Measurements from ENCODE around the gene ATP7A. TPM values are rescaled to one million over a fixed set of nuclear protein-coding genes. Genes with fewer than 3 reads are reported as not detected.
"Not testable (repeated sequence)": the region's sequence is repeated elsewhere in the genome, so short reads cannot be mapped to it uniquely, and the experiment has no call there.

Gene ATP7A
- total and polyA plus RNA-seq, 2 donors (not counting 3 experiments of a cell fraction or from before 2014, with no cell fraction given): 3.1 to 8.8 TPM

DNA sequence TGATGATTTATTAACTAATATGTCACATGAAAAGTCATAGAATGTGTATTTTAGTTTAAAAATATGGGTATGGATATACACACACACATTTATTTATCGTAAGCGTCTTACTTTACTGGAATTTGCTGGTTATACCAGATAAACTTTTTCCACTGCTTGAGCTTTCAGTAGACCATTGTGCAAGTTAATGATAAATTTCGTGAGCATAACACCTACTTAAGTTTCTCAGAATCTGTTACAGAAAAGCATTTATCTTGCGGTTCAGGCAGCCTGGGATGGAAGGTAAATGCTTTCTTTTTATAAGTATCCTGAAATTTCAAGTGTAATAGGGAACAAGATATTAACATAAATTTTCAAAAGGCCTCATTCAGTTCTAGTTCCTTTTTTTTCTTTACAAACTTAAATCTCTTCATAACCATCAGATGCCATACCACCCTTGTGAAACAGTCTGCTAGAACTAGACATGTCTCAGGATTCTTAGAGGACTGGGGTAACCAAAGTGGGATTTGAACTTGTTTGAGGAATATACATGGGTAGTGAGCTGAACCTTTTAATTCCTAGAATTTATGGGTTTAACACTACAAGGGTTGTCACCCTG lies 27.7 kb downstream of the ATP7A start:
- no peak overlapping the region for H2AFZ ChIP-seq (ENCODE audit: low read depth, low read length)
- DNase-seq (ENCODE audit: low read depth, low spot score): no peak
- intact Hi-C loops (cut with micrococcal nuclease) (no loop called here), dilution Hi-C loops (cut with MboI; ENCODE audit: extremely low pct_ligation_motif_present, low sequenced_read_pairs) (no loop called here)
- no peaks in the 10 kb centered on the region for H3K9me1 ChIP-seq (replicated peaks; ENCODE audit: control insufficient read depth, extremely low read depth, insufficient read depth, low read length)
- CTCF ChIA-PET: no interaction called here
- H3K27me3 ChIP-seq (ENCODE audit: control insufficient read depth in 2 of 2, insufficient read depth in 2 of 2, low read length in 2 of 2): no peaks in the 10 kb centered on the region
- H3K27ac ChIP-seq (ENCODE audit: insufficient read depth, low read depth, low read length): no peak overlapping the region
- no peaks in the 10 kb centered on the region for H3K9me3 ChIP-seq (replicated peaks; ENCODE audit: control insufficient read depth, insufficient read depth, low read length)
- no peaks in the 10 kb centered on the region for H3K79me2 ChIP-seq (ENCODE audit: control insufficient read depth, insufficient read depth, low read length)
- peaks cover 11% of the 10 kb centered on the region for H3K4me1 ChIP-seq (ENCODE audit: control insufficient read depth, extremely low read depth, insufficient read depth, low read length)
- H3K36me3 ChIP-seq (ENCODE audit: control insufficient read depth in 2 of 2, extremely low read depth in 1 of 2, insufficient read depth in 2 of 2, low read length in 2 of 2): no peaks in the 10 kb centered on the region
- FAIRE-seq: no peak
- POLR2A ChIA-PET: no interaction called here
- H3K9ac ChIP-seq (replicated peaks; ENCODE audit: extremely low read depth, insufficient read depth, low read length): no peak overlapping the region
- H3K4me2 ChIP-seq (ENCODE audit: insufficient read depth, low read length): no peak overlapping the region
- no peak overlapping the region for H3K4me3 ChIP-seq (replicated peaks in 1 of 3; ENCODE audit: insufficient read depth in 1 of 3, low read depth in 1 of 3, low read length in 3 of 3)
- TF ChIP-seq, protein P1, sequence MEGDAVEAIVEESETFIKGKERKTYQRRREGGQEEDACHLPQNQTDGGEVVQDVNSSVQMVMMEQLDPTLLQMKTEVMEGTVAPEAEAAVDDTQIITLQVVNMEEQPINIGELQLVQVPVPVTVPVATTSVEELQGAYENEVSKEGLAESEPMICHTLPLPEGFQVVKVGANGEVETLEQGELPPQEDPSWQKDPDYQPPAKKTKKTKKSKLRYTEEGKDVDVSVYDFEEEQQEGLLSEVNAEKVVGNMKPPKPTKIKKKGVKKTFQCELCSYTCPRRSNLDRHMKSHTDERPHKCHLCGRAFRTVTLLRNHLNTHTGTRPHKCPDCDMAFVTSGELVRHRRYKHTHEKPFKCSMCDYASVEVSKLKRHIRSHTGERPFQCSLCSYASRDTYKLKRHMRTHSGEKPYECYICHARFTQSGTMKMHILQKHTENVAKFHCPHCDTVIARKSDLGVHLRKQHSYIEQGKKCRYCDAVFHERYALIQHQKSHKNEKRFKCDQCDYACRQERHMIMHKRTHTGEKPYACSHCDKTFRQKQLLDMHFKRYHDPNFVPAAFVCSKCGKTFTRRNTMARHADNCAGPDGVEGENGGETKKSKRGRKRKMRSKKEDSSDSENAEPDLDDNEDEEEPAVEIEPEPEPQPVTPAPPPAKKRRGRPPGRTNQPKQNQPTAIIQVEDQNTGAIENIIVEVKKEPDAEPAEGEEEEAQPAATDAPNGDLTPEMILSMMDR (IDR thresholded peaks at IDR 0.05; ENCODE audit: extremely low read depth in 1 of 2, insufficient read depth in 1 of 2, low read depth in 1 of 2, low read length in 2 of 2): no peak
- TF ChIP-seq FOS (IDR thresholded peaks at IDR 0.05; ENCODE audit: borderline replicate concordance, insufficient read depth, low read length) (no peak), POLR2A (IDR thresholded peaks at IDR 0.05; ENCODE audit: low read depth, low read length) (no peak), POLR2AphosphoS5 (IDR thresholded peaks at IDR 0.05; ENCODE audit: insufficient read depth, low read depth, low read length) (no peak), MYC (IDR thresholded peaks at IDR 0.05; ENCODE audit: low read depth, low read length) (no peak), EZH2 (IDR thresholded peaks at IDR 0.05; ENCODE audit: borderline replicate concordance, low read depth, low read length, severe bottlenecking) (no peak), JUN (IDR thresholded peaks at IDR 0.05; ENCODE audit: borderline replicate concordance, insufficient read depth, insufficient read length, low read depth) (no peak), GATA2 (IDR thresholded peaks at IDR 0.05; ENCODE audit: insufficient read depth, insufficient read length, low read depth, low read length) (no peak)
- TF ChIP-seq, protein P2, sequence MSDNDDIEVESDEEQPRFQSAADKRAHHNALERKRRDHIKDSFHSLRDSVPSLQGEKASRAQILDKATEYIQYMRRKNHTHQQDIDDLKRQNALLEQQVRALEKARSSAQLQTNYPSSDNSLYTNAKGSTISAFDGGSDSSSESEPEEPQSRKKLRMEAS (IDR thresholded peaks at IDR 0.05; ENCODE audit: insufficient read depth, insufficient read length): no peak
- no TSS peak for BruUV-seq (replicated peaks)
- H4K20me1 ChIP-seq (replicated peaks; ENCODE audit: control insufficient read depth, extremely low read depth, insufficient read depth, low read length): no peaks in the 10 kb centered on the region

DNA sequence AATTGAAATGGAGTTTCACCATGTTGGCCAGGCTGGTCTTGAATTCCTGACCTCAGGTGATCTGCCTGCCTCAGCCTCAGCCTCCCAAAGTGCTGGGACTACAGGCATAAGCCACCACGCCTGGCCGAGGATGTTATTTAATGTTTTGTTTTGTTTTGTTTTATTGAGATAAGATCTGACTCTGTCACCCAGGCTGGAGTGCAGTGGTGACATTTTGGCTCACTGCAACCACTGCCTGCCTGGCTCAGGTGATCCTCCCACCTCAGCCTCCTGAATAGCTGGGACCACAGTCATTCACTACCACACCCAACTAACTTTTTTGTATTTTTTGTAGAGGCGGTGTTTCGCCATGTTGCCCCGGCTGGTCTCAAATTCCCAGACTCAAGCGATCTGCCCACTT lies 34.5 kb downstream of the ATP7A start:
- FAIRE-seq; H3K9me3 ChIP-seq (replicated peaks; ENCODE audit: control insufficient read depth, insufficient read depth, low read length); H3K4me1 ChIP-seq (ENCODE audit: control insufficient read depth, extremely low read depth, insufficient read depth, low read length); H3K36me3 ChIP-seq (ENCODE audit: control insufficient read depth in 2 of 2, extremely low read depth in 1 of 2, insufficient read depth in 2 of 2, low read length in 2 of 2); H3K4me3 ChIP-seq (replicated peaks in 1 of 3; ENCODE audit: insufficient read depth in 1 of 3, low read depth in 1 of 3, low read length in 3 of 3); CTCF ChIA-PET; POLR2A ChIA-PET; H3K9me1 ChIP-seq (replicated peaks; ENCODE audit: control insufficient read depth, extremely low read depth, insufficient read depth, low read length); BruUV-seq (replicated peaks); H2AFZ ChIP-seq (ENCODE audit: low read depth, low read length); intact Hi-C loops (cut with micrococcal nuclease); H3K79me2 ChIP-seq (ENCODE audit: control insufficient read depth, insufficient read depth, low read length); H3K27me3 ChIP-seq (ENCODE audit: control insufficient read depth in 2 of 2, insufficient read depth in 2 of 2, low read length in 2 of 2); dilution Hi-C loops (cut with MboI; ENCODE audit: extremely low pct_ligation_motif_present, low sequenced_read_pairs); DNase-seq (ENCODE audit: low read depth, low spot score); H3K27ac ChIP-seq (ENCODE audit: insufficient read depth, low read depth, low read length); H3K4me2 ChIP-seq (ENCODE audit: insufficient read depth, low read length); H3K9ac ChIP-seq (replicated peaks; ENCODE audit: extremely low read depth, insufficient read depth, low read length); H4K20me1 ChIP-seq (replicated peaks; ENCODE audit: control insufficient read depth, extremely low read depth, insufficient read depth, low read length): not testable (repeated sequence)
